ENCODE results near the gene BID.

BID gene

DNA sequence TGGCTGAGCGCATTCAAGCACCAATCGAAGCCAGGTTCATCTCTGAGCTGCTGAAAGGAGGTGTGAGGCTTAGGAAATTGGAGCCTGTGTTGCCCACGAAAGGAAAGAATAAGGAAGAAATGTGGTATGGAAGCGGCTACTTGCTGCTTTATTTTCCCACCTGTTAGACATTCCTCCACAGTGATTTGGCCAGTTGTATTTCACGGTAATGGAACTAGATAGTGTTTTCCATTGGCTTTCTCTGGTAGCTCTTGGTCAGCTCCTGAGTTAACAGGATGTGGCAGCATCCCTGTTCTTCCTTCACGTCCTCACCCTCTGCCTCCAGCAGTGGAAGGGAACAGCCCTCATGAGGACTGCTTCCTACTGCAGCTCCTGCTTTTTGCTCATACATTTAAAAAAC, 44.7 kb downstream of the BID start:
- H3K4me2 ChIP-seq (ENCODE audit: low read length) = no peak overlapping the region
- no peak overlapping the region for H3K56ac ChIP-seq (ENCODE audit: low read length)
- no peaks in the 10 kb centered on the region for H3K79me2 ChIP-seq (ENCODE audit: control insufficient read depth, insufficient read depth, low read length)
- DNase-seq = no peak
- H3K27me3 ChIP-seq (ENCODE audit: insufficient read depth, low read length, poor library complexity) = no peaks in the 10 kb centered on the region
- H4K5ac ChIP-seq (ENCODE audit: low read length) = no peak overlapping the region
- H2BK15ac ChIP-seq (replicated peaks; ENCODE audit: low read depth) = no peak overlapping the region
- WGBS (ENCODE audit: extremely low coverage, insufficient coverage, low lambda C conversion rate) = no CpG with 5 or more reads among the region's 6 CpGs
- no peak overlapping the region for H3K18ac ChIP-seq (ENCODE audit: low read length)
- no peak overlapping the region for H3K4ac ChIP-seq (ENCODE audit: low read depth, low read length)
- H2BK5ac ChIP-seq (ENCODE audit: low read length) = no peak overlapping the region
- no peak overlapping the region for H3K23ac ChIP-seq (ENCODE audit: low read length)
- H2BK120ac ChIP-seq (ENCODE audit: low read depth, low read length) = no peak overlapping the region
- no peak overlapping the region for H4K8ac ChIP-seq (ENCODE audit: low read depth, low read length)
- H3K4me1 ChIP-seq (ENCODE audit: control insufficient read depth, low read depth, low read length) = no peaks in the 10 kb centered on the region
- H3K4me3 ChIP-seq (ENCODE audit: low read length) = no peak overlapping the region
- no peak overlapping the region for H3K9ac ChIP-seq (ENCODE audit: low read length)
- H2AK5ac ChIP-seq (ENCODE audit: low read length) = no peak overlapping the region
- peaks cover 3% of the 10 kb centered on the region for H3K36me3 ChIP-seq (ENCODE audit: control insufficient read depth, insufficient read depth, low read length)
- H3K79me1 ChIP-seq (ENCODE audit: low read length) = no peaks in the 10 kb centered on the region
- H3K27ac ChIP-seq (ENCODE audit: low read depth, low read length) = no peak overlapping the region

DNA sequence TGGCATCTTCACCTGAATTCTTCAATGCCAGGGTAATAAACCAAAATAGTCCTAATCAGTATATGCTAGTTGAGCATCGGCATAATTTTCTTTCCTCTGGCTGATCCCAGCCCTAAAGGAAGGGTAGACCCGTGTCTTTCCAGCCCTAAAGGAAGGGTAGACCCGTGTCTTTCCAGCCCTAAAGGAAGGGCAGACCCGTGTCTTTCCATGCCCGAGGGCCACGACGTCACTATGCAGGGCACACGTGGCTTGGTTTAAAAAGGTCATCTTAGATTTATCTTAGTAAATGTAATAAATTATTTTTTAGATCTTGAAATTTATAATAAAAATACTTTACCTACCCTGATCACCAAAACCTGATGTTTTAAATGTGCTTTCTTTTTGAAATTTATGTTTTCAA, 45.5 kb downstream of the BID start:
- Histone ChIP-seq H3K23ac (ENCODE audit: low read length) (no peak overlapping the region), H3K4me1 (ENCODE audit: control insufficient read depth, low read depth, low read length) (no peaks in the 10 kb centered on the region), H4K8ac (ENCODE audit: low read depth, low read length) (no peak overlapping the region), H3K56ac (ENCODE audit: low read length) (no peak overlapping the region), H4K5ac (ENCODE audit: low read length) (no peak overlapping the region), H3K27me3 (ENCODE audit: insufficient read depth, low read length, poor library complexity) (no peaks in the 10 kb centered on the region), H2BK15ac (replicated peaks; ENCODE audit: low read depth) (no peak overlapping the region), H3K4ac (ENCODE audit: low read depth, low read length) (no peak overlapping the region), H2AK5ac (ENCODE audit: low read length) (no peak overlapping the region), H3K79me1 (ENCODE audit: low read length) (no peaks in the 10 kb centered on the region), H2BK5ac (ENCODE audit: low read length) (no peak overlapping the region), H3K4me2 (ENCODE audit: low read length) (no peak overlapping the region), H3K18ac (ENCODE audit: low read length) (no peak overlapping the region), H3K27ac (ENCODE audit: low read depth, low read length) (no peak overlapping the region), H3K79me2 (ENCODE audit: control insufficient read depth, insufficient read depth, low read length) (no peaks in the 10 kb centered on the region), H2BK120ac (ENCODE audit: low read depth, low read length) (no peak overlapping the region), H3K36me3 (ENCODE audit: control insufficient read depth, insufficient read depth, low read length) (peaks cover 3% of the 10 kb centered on the region), H3K4me3 (ENCODE audit: low read length) (no peak overlapping the region), H3K9ac (ENCODE audit: low read length) (no peak overlapping the region)
- DNase-seq = no peak
- no CpG with 5 or more reads among the region's 8 CpGs for WGBS (ENCODE audit: extremely low coverage, insufficient coverage, low lambda C conversion rate)

DNA sequence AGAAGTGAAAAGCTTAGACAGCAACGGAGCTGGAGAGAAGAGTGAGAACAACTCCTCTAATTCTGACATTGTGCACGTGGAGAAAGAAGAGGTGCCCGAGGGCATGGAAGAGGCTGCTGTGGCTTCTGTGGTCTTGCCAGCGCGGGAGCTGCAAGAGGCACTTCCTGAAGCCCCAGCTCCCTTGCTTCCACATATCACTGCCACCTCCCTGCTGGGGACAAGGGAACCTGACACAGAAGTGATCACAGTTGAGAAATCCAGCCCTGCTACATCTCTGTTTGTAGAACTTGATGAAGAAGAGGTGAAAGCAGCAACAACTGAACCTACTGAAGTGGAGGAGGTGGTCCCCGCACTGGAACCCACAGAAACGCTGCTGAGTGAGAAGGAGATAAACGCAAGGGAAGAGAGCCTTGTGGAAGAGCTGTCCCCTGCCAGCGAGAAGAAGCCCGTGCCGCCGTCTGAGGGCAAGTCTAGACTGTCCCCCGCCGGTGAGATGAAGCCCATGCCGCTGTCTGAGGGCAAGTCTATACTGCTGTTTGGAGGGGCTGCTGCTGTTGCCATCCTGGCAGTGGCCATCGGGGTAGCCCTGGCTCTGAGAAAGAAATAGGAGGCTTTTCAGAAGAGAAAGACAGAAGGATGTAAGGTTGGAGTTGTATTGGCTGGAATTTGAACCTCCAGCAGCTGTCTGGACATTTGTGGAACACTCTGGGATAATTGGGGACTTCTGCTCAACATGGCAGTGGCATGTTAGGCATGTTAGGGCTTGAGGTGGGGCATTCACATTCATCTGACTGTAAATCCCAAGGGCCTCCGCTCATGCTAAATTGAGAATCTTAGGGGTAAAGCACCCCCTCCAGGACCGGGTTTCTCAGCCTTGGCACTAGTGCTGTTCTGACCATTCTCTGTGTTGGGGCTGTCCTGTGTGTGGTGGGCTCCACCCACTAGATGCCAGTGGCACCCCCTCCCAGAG, 47.1 kb downstream of the BID start:
- no peaks in the 10 kb centered on the region for H3K79me1 ChIP-seq (ENCODE audit: low read length)
- no peak overlapping the region for H3K56ac ChIP-seq (ENCODE audit: low read length)
- WGBS (ENCODE audit: extremely low coverage, insufficient coverage, low lambda C conversion rate) = no CpG with 5 or more reads among the region's 18 CpGs
- no peak overlapping the region for H3K4me2 ChIP-seq (ENCODE audit: low read length)
- H2BK5ac ChIP-seq (ENCODE audit: low read length) = no peak overlapping the region
- H3K4me3 ChIP-seq (ENCODE audit: low read length) = no peak overlapping the region
- H3K4me1 ChIP-seq (ENCODE audit: control insufficient read depth, low read depth, low read length) = no peaks in the 10 kb centered on the region
- no peak overlapping the region for H3K27ac ChIP-seq (ENCODE audit: low read depth, low read length)
- no peak overlapping the region for H4K5ac ChIP-seq (ENCODE audit: low read length)
- H2AK5ac ChIP-seq (ENCODE audit: low read length) = no peak overlapping the region
- no peak overlapping the region for H4K8ac ChIP-seq (ENCODE audit: low read depth, low read length)
- H3K23ac ChIP-seq (ENCODE audit: low read length) = no peak overlapping the region
- H3K4ac ChIP-seq (ENCODE audit: low read depth, low read length) = no peak overlapping the region
- H3K18ac ChIP-seq (ENCODE audit: low read length) = no peak overlapping the region
- H3K9ac ChIP-seq (ENCODE audit: low read length) = no peak overlapping the region
- no peak overlapping the region for H2BK120ac ChIP-seq (ENCODE audit: low read depth, low read length)
- no peaks in the 10 kb centered on the region for H3K79me2 ChIP-seq (ENCODE audit: control insufficient read depth, insufficient read depth, low read length)
- no peaks in the 10 kb centered on the region for H3K27me3 ChIP-seq (ENCODE audit: insufficient read depth, low read length, poor library complexity)
- H3K36me3 ChIP-seq (ENCODE audit: control insufficient read depth, insufficient read depth, low read length) = peaks cover 3% of the 10 kb centered on the region
- no peak overlapping the region for H2BK15ac ChIP-seq (replicated peaks; ENCODE audit: low read depth)
- DNase-seq = no peak

DNA sequence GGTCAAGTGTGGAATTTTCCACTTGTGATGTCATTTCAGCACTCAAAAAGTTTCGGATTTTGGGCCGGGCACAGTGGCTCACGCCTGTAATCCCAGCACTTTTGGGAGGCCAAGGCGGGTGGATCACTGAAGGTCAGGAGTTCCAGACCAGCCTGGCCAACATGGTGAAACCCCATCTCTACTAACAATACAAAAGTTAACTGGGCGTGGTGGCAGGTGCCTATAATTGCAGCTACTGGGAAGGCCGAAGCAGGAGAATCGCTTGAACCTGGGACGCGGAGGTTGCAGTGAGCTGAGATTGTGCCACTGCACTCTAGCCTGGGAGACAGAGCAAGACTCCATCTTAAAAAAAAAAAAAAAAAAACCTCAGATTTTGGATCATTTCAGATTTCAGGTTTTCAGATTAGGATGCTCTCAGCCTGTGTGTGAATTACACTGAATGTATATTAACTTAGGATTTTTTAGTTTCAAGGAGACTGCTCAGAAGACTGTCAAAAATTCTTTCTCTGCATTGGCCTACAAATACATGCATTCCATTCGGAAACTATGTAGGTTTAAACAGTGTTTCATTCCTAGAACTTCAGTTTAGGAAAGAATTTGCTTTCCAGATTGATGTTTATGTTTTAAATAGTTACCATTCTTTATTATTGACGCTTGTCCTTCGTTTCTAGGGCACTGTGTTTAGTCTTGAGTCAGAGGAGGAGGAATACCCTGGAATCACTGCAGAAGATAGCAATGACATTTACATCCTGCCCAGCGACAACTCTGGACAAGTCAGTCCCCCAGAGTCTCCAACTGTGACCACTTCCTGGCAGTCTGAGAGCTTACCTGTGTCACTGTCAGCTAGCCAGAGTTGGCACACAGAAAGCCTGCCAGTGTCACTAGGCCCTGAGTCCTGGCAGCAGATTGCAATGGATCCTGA, 48.0 kb downstream of the BID start:
- Histone ChIP-seq H3K4me1 (ENCODE audit: control insufficient read depth, low read depth, low read length) (no peaks in the 10 kb centered on the region), H3K4me2 (ENCODE audit: low read length) (no peak overlapping the region), H3K4ac (ENCODE audit: low read depth, low read length) (no peak overlapping the region), H2BK5ac (ENCODE audit: low read length) (no peak overlapping the region), H3K79me1 (ENCODE audit: low read length) (no peaks in the 10 kb centered on the region), H4K5ac (ENCODE audit: low read length) (no peak overlapping the region), H3K79me2 (ENCODE audit: control insufficient read depth, insufficient read depth, low read length) (no peaks in the 10 kb centered on the region), H3K9ac (ENCODE audit: low read length) (no peak overlapping the region), H3K36me3 (ENCODE audit: control insufficient read depth, insufficient read depth, low read length) (peaks cover 3% of the 10 kb centered on the region), H3K4me3 (ENCODE audit: low read length) (no peak overlapping the region), H2AK5ac (ENCODE audit: low read length) (no peak overlapping the region), H2BK15ac (replicated peaks; ENCODE audit: low read depth) (no peak overlapping the region), H3K23ac (ENCODE audit: low read length) (no peak overlapping the region), H4K8ac (ENCODE audit: low read depth, low read length) (no peak overlapping the region), H3K56ac (ENCODE audit: low read length) (no peak overlapping the region), H3K27ac (ENCODE audit: low read depth, low read length) (no peak overlapping the region), H3K18ac (ENCODE audit: low read length) (no peak overlapping the region), H2BK120ac (ENCODE audit: low read depth, low read length) (no peak overlapping the region), H3K27me3 (ENCODE audit: insufficient read depth, low read length, poor library complexity) (no peaks in the 10 kb centered on the region)
- WGBS (ENCODE audit: extremely low coverage, insufficient coverage, low lambda C conversion rate) = no CpG with 5 or more reads among the region's 13 CpGs
- DNase-seq = no peak

DNA sequence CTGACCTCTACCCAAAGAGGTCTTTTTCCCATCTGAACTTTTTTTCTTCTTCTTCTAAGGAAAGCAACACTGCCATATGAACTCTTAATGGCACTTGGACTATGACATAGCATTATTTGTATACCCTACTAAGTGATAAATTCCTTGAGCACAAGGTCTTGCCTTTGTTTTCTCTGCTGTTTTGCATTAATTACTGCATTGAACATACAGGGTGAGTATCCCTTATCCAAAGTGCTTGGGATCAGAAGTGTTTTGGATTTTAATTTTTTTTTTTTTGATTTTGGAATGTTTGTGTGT, 48.8 kb downstream of the BID start:
- Histone ChIP-seq H3K18ac (ENCODE audit: low read length) (no peak overlapping the region), H3K27ac (ENCODE audit: low read depth, low read length) (no peak overlapping the region)

More for the DNA sequence above, 48.8 kb downstream of the BID start:
- H3K27me3 ChIP-seq (ENCODE audit: insufficient read depth, low read length, poor library complexity) = no peaks in the 10 kb centered on the region
- H3K36me3 ChIP-seq (ENCODE audit: control insufficient read depth, insufficient read depth, low read length) = peaks cover 3% of the 10 kb centered on the region
- H4K5ac ChIP-seq (ENCODE audit: low read length) = no peak overlapping the region
- no peak overlapping the region for H3K4ac ChIP-seq (ENCODE audit: low read depth, low read length)
- no peak overlapping the region for H3K56ac ChIP-seq (ENCODE audit: low read length)
- H2AK5ac ChIP-seq (ENCODE audit: low read length) = no peak overlapping the region
- H2BK120ac ChIP-seq (ENCODE audit: low read depth, low read length) = no peak overlapping the region
- H3K4me1 ChIP-seq (ENCODE audit: control insufficient read depth, low read depth, low read length) = no peaks in the 10 kb centered on the region
- H3K79me1 ChIP-seq (ENCODE audit: low read length) = no peaks in the 10 kb centered on the region
- H3K23ac ChIP-seq (ENCODE audit: low read length) = no peak overlapping the region
- H3K9ac ChIP-seq (ENCODE audit: low read length) = no peak overlapping the region
- H4K8ac ChIP-seq (ENCODE audit: low read depth, low read length) = no peak overlapping the region
- no peak for DNase-seq
- no peak overlapping the region for H3K4me3 ChIP-seq (ENCODE audit: low read length)
- no peaks in the 10 kb centered on the region for H3K79me2 ChIP-seq (ENCODE audit: control insufficient read depth, insufficient read depth, low read length)
- H3K4me2 ChIP-seq (ENCODE audit: low read length) = no peak overlapping the region
- no peak overlapping the region for H2BK15ac ChIP-seq (replicated peaks; ENCODE audit: low read depth)
- H2BK5ac ChIP-seq (ENCODE audit: low read length) = no peak overlapping the region
